GM13977 (cell line): ENCODE results near the gene TMEM178B.
"Not testable (repeated sequence)": the region's sequence is repeated elsewhere in the genome, so short reads cannot be mapped to it uniquely, and the experiment has no call there.

Experiments
- DNase-seq: peaks from one replicate; pipeline ENCODE4 v3.0.0; 2012; ENCODE audit warnings: low spot score
- in situ Hi-C: fragments of 300-500 bp; cut with MboI; formaldehyde crosslinking; loops from one replicate; pipeline ENCODE4 v1.12.0; 2022; ENCODE audit warnings: low sequenced_read_pairs, low pct_unique_long_range_greater_than_20kb, mixed read lengths, inconsistent platforms; ENCODE audit not compliant: unreplicated experiment
- TF ChIP-seq, protein P1 (sequence below): IDR thresholded peaks from 2 replicates; pipeline ENCODE4 v1.5.1; 2012; ENCODE audit warnings: mild to moderate bottlenecking, control low read depth; ENCODE audit not compliant: insufficient read depth; ENCODE audit errors: extremely low read depth, missing control alignments

TMEM178B gene

DNA sequence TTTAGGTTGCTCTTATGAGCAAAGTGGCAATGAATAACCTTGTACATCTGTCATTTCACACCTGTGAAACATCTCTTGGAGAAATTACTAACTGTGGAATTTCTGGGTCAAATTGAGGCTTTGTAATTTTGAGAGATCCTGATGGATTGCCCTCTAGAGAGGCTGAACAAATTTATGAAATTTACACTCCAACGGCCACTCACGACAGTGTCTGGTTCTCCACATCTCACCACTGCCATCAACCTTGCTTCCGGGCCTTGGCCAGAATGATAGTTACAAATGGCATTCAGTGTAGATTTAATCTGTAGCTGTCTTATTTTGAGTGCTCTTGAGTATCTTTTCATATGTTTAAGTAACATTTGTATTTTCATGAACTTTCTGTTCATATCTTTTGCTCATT is 117.4 kb downstream of the TMEM178B start:
- TF ChIP-seq, protein P1, sequence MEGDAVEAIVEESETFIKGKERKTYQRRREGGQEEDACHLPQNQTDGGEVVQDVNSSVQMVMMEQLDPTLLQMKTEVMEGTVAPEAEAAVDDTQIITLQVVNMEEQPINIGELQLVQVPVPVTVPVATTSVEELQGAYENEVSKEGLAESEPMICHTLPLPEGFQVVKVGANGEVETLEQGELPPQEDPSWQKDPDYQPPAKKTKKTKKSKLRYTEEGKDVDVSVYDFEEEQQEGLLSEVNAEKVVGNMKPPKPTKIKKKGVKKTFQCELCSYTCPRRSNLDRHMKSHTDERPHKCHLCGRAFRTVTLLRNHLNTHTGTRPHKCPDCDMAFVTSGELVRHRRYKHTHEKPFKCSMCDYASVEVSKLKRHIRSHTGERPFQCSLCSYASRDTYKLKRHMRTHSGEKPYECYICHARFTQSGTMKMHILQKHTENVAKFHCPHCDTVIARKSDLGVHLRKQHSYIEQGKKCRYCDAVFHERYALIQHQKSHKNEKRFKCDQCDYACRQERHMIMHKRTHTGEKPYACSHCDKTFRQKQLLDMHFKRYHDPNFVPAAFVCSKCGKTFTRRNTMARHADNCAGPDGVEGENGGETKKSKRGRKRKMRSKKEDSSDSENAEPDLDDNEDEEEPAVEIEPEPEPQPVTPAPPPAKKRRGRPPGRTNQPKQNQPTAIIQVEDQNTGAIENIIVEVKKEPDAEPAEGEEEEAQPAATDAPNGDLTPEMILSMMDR: no peak
- DNase-seq: no peak
- in situ Hi-C loops: no loop called here

DNA sequence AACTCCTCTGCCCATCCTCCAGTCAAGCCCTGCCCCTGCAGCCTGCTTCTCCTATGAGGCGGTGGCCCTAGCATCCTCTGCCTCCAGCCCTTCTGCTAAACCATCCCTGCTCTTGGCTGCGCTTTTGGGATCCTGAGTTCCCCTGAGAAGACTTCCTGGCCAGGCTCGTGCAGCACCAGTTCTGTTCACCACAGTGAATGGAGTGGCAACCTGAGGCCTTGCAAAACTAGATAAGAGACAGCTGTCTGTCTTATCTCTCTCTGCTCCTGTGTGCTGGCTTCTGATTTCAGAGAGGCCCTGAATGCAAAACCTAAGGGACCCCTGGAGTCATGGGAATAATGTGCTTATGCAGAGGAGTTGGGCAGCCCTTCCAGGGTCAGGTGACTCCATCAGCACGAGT is 119.2 kb downstream of the TMEM178B start:
- TF ChIP-seq, protein P1: no peak
- DNase-seq: no peak
- in situ Hi-C loops: no loop called here

DNA sequence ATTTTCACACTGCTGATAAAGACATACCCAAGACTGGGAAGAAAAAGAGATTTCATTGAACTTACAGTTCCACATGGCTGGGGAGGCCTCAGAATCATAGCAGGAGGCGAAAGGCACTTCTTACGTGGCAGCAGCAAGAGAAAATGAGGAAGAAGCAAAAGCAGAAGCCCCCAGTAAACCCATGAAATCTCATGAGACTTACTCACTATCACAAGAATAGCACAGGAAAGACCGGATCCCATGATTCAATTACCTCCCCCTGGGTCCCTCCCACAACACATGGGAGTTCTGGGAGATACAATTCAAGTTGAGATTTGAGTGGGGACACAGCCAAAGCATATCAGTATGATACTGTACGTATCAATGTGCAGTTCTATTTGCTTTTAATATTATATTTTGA is 121.9 kb downstream of the TMEM178B start:
- DNase-seq, in situ Hi-C loops: not testable (repeated sequence)

DNA sequence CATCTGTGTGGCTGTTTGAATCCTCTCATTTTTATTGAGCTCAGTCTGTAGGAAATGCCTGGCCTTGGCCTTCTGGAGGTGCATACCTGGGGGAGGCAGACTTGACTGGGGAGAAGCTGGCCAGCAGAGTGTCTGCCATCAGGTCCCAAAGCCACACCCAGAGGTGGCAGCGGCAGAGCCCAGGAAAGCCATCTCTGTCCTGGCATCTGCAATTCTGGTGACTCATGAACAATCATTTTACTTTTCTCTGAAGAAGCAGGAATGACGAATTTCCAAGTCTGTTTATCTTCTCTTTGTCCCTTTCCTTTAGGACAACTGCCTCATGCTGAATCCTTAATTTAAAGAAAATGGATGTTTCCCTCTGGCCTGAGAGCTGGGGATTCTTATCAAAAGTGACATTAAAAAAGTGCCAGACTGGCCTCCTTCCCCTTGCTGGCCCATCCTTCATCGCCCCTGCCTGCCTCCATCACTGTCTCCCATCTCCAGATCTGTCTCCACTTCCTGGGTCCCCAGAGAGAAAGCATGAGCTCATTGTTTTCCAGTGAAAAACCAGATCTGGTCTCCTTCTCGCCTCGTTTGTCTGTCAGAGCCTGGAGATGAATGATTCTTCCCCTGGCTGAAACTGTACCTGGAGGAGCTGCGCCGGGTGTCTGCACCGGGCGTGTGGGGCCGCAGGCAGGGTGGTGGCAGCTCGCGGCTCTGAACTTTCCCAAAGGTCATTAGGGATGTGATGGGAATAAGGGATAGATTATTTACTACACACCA is 124.5 kb downstream of the TMEM178B start:
- TF ChIP-seq, protein P1: no peak
- no peak for DNase-seq
- in situ Hi-C loops: no loop called here

DNA sequence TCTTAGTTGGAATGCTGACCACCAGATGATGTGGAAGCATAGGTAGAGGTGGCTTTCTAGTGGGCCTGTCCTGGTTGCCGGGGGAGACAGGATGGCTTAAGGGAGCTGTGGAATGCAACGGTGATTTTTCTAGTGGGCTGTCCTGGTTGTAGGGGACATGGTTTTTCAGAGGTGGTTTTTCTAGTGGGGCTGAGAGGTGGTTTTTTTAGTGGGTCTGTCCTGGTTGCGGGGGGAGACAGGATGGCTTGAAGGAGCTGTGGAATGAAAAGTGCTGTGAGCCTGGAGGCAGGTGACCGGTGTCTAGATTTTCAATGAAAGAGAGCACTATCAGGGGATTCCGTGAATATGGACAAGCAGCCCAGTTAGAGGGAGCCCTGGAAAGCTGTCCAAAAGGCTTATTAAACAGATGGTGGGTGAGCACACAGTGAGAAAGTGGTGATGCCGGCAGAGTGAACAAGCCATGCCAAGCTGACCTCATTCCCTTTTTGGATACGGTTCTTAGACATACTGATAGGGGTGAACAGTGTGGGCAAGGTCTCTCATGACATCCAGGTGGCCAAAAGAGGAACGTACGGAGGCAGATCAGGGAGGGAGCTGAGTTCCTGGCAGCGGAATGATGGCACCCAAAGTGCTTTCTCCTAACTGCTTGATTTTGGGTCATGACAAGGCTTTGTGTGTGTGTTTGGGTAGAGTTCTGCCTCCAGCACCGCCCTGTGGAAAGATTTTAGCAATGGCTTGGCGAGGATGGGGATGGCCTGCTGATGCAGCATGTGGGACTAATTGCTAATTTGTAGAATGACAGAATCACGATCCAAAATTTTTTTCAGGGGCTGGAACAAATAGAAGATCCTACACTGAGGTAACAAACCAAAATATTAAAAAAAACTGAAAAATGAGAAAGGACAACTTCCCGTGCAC is 126.6 kb downstream of the TMEM178B start:
- no peak for DNase-seq
- TF ChIP-seq, protein P1: no peak
- in situ Hi-C loops: no loop called here

DNA sequence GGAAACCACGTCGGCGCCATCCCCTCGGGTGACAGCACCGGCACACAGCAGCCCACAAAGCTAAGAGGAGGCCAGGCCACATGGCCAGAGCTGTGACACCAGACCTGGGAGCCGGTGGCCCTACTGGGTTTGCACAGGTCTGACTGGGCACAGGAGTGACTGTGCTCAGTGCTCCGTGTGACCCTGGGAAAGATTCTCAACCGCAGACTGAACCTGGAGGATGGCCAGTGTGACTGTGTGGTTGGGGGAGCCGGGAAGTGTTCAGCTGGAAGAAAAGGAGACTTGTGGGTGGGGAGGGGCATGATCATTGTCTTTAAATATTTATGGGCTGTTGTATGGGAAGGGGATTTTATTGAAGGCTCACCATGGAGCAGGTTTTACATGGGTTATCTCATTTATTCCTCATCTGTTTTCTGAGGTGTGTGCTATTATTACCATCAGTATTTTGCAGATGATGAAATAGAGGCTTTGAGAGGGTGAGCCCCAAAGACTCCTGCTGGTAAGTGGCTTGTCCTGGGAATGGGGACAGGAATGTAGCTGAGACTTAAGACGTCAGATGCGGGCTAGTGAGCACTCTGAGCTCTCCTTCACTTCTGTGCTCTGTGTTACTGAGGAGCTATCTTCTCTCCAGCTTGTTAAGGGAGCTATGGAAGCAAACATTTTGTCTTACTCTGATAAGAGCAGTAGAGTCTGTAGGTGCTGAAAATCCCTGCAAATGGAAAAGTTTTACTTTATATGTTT is 127.5 kb downstream of the TMEM178B start:
- TF ChIP-seq, protein P1: no peak
- no peak for DNase-seq
- in situ Hi-C loops: no loop called here
